C4-2B (cell line): ENCODE results near the gene FMNL3.

ENCODE experiments used
- H3K27ac ChIP-seq: fragments of 450-650 bp; 2 replicates; pipeline ENCODE4 v1.5.1; 2017
- CTCF ChIP-seq: fragments of 450-650 bp; conservative IDR thresholded peaks from 2 replicates; pipeline ENCODE4 v1.5.1; 2017; ENCODE audit warnings: mild to moderate bottlenecking
- ZFX ChIP-seq: fragments of 450-650 bp; IDR thresholded peaks from 2 replicates; pipeline ENCODE4 v1.6.1; 2017

FMNL3 gene

GRCh38 chr12:49671031-49671765 lies 36.0 kb downstream of the FMNL3 start:
- no peak for TF ChIP-seq CTCF
- no peak for TF ChIP-seq ZFX
- no peak overlapping the region for H3K27ac ChIP-seq

GRCh38 chr12:49669796-49670195 lies 37.4 kb downstream of the FMNL3 start:
- H3K27ac ChIP-seq: no peak overlapping the region
- TF ChIP-seq ZFX: no peak
- TF ChIP-seq CTCF: no peak

GRCh38 chr12:49667325-49668090 lies 39.7 kb downstream of the FMNL3 start:
- TF ChIP-seq ZFX (no peak), CTCF (no peak)
- no peak overlapping the region for H3K27ac ChIP-seq

- no peak overlapping the region for H3K27ac ChIP-seq
- TF ChIP-seq ZFX: no peak
- no peak for TF ChIP-seq CTCF
Observed at GRCh38 chr12:49666176-49666575, 41.0 kb downstream of the FMNL3 start.

GRCh38 chr12:49665384-49665783 lies 41.8 kb downstream of the FMNL3 start:
- H3K27ac ChIP-seq: no peak overlapping the region
- TF ChIP-seq CTCF (no peak), ZFX (no peak)

GRCh38 chr12:49664591-49665239 lies 42.5 kb downstream of the FMNL3 start:
- TF ChIP-seq CTCF (no peak), ZFX (no peak)
- H3K27ac ChIP-seq: no peak overlapping the region

- TF ChIP-seq ZFX (no peak), CTCF (no peak)
- H3K27ac ChIP-seq: no peak overlapping the region
Observed at GRCh38 chr12:49664167-49664566, 43.0 kb downstream of the FMNL3 start.
